AG08395 (cell line): ENCODE results near the gene KIFC1.
A peak's percentile ranks its signal among the peaks of the same experiment; 100 is the strongest.

Experiments used
- DNase-seq: peaks from one replicate; pipeline ENCODE4 v3.0.0; 2012; ENCODE audit warnings: mixed read lengths, low spot score

KIFC1 gene

DNA sequence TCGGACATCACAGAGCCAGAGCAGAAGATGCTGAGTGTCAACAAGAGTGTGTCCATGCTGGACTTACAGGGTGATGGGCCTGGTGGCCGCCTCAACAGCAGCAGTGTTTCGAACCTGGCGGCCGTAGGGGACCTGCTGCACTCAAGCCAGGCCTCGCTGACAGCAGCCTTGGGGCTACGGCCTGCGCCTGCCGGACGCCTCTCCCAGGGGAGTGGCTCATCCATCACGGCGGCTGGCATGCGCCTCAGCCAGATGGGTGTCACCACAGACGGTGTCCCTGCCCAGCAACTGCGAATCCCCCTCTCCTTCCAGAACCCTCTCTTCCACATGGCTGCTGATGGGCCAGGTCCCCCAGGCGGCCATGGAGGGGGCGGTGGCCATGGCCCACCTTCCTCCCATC is 51.4 kb downstream of the KIFC1 start:
- no peak for DNase-seq

DNA sequence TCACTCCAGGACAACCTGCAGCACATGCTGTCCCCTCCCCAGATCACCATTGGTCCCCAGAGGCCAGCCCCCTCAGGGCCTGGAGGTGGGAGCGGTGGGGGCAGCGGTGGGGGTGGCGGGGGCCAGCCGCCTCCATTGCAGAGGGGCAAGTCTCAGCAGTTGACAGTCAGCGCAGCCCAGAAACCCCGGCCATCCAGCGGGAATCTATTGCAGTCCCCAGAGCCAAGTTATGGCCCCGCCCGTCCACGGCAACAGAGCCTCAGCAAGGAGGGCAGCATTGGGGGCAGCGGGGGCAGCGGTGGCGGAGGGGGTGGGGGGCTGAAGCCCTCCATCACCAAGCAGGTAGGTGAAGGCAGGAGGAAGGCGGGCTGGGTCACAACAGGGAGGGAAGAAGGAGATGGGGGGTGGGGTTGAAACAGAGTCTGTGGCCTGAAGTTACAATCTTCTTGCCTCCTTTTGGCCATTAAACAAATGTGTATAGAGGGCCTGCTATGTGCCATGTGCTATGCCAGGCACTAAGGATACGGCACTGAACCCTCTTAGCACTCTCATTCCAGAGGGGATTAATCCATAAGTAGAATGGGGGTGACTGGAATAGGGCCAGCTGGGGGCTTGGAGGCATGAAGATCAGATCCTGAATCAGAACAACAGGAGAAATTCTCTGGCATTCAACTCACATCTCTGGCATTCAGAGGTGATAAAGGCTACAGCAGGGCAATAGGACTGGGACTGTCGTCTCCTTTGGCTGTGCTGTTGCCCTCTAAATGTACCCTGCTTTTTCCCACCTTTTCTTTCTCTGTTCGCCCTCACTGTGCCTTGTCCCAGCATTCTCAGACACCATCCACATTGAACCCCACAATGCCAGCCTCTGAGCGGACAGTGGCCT is 52.2 kb downstream of the KIFC1 start:
- no peak for DNase-seq

DNA sequence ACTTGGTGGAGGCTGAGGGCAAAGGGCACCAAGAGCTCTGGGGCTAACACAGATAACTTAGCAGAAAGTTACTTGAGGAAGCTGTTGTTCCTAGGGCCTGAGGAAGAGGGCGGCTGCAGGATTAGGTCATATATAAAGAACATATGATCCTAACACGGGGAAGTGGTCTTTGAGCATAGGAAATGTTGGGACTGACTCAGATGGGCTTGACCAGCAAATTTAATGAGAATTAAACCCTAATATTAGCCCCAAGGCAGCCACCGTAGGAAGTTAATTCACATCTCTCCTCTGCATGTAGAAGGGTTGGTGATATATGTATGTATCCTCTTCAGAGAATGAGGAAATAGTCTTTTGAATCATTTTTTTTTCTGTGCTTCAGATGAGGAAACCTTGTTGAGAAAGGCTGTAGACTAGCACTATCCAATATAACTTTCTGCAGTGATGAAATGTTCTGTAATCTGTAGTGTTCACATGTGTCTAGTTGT is 53.5 kb downstream of the KIFC1 start:
- DNase-seq, result no peak

DNA sequence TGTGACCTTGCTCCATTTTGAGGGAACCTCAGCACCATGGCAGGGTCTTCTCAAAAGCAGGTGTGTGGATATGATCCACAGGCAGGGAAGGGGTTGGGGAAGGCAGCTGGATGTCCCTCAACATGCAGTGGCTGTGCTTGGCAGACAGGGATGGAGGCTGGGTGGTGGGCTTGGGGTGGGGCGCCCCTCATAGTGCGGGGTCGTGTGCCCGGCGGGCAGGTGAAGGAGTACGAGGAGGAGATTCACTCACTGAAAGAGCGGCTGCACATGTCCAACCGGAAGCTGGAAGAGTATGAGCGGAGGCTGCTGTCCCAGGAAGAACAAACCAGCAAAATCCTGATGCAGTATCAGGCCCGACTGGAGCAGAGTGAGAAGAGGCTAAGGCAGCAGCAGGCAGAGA is 54.7 kb downstream of the KIFC1 start:
- DNase-seq, result no peak

DNA sequence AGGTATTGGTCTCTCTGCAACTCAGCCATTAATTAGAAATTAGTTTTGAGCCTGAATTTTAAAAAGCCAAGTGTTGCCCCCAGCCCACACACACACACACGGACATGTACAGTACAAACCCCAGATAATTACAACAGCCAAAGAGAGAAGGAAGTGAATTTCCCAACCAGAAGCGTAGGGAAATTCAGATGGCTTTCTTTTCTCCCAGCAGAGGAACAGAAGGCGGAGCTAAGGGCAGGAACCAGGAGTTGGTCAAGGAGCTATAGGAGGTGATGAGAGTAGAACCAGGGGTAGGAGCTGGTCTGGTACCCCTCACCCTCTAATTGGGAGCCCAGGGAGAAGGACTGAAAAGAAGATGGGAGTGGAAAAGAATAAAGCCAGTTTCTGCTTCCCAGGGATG is 58.8 kb downstream of the KIFC1 start:
- DNase-seq, result no peak

DNA sequence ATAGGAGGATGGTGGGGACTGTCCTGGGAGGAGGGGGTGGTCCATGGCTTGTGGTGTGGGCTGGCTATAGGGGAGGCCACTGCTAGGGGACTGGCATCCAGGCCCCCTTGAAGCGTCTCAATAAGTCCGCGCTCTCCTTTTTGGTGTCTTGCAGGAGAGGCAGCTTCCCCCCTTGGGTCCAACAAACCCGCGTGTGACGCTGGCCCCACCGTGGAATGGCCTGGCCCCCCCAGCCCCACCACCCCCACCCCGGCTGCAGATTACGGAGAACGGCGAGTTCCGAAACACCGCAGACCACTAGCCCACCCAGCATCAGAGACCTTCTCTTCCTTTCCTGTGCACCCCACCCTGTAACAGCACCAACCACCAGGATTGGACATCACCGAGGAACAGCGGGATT is 60.0 kb downstream of the KIFC1 start:
- DNase-seq, result no peak

DNA sequence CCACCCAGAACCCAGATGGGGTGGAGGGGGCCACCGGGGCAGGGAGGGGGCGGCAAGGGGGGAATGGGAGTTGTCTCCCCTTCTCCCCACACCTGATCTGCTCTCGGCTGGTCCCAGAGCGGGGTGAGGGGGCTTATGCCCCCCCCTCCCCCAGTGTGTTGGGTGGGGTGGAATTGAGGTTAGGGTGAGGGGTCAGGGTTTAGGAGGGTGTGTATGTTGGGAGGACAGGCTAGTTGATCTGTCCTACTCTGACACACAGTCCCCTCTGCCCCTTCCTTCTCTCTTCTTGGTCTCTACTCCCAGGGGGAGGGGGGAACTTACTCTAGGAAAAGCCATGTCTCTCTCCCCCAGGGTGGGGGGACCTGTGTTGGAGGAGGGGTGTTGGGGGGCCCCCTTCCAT is 60.9 kb downstream of the KIFC1 start:
- no peak for DNase-seq

DNA sequence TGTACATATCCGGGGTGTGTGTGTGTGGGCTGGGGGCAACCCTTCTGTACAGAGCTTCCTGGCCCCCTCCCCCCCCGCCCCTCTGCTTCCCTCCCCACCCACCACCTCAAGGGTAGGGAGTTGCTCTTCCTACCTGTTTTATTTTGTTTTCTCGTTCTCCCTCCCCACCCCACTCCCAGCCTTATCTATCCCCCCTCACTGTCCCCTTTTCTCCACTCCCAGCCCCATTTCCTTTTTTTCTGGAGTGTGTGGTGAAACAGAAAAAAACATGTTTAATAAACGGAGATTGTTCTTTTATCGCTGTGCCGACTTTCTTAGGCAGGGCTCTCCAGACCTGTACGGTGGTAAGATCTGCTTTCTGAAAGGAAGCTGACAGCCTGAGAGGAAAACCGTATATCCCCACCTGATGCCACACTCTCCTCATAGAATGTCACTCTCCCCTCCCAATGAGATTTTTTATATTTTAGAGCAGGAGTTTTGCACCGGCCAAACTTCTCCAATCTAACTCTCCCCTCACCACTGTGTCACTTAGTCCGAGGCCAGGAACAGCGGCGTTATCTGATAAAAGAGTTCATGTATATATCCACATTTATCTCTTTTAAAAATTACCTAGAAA is 61.9 kb downstream of the KIFC1 start:
- no peak for DNase-seq

DNA sequence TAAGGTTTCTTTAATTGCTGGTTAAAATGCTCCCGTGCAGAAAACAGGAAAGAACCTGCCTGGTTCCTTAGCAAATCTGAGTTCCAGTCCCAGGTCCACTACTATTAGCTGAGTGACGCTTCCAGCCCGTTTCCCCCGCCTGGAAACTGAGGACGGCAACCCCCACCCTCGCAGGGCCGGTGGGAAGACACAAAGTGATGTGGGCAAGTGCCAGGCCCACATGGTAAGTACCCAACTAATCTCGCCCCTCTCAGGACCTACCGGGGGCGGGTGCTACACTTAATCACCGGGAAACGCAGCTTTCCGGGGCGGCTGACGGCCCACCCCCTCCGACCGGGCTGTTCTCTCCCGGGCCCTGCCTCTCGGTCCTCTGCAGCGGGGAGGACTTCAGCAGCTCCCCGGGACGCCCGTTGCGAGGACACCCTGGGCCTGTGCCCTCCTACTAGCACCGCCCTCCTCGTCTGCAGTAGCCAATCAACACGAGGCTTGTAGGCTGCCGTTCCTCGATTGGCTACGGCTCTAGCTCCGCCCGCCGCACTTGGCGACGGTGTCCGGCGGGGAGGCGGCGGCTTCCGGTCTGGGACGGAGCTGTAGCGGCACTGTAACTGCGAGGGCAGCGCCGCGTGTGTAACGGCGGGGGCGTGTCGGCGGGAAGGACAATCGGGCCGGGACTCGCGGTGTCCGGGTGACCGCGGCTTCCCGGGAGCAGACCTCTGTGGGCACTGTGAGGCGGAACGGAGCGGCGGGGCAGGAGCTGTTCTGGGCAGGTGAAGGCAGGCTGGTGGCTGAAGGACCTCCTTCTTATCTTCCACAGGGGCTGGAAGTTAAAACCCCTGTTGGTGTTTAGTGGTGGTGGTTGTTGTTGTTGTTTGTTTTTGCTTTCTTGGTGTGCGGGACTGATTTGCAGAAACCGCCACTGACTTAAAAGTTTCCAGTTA is 62.7 kb downstream of the KIFC1 start, which contains the start of gene ZBTB9:
ZBTB9 (plus strand) TSS at position 568 of the 938 bp plus-strand sequence. CDS start 525 bp downstream, outside the sequence.
- peak; percentile 100 for DNase-seq

DNA sequence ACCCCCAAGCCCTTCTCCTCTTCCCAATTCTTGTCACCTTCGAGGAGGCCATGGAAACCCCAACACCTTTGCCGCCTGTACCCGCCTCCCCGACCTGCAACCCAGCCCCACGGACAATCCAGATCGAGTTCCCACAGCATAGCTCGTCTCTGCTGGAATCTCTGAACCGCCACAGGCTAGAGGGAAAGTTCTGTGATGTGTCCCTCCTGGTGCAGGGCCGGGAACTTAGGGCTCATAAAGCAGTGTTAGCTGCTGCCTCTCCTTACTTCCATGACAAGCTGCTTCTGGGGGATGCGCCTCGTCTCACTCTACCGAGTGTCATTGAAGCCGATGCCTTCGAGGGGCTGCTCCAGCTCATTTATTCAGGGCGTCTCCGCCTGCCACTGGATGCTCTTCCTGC is 63.4 kb downstream of the KIFC1 start:
- no peak for DNase-seq

DNA sequence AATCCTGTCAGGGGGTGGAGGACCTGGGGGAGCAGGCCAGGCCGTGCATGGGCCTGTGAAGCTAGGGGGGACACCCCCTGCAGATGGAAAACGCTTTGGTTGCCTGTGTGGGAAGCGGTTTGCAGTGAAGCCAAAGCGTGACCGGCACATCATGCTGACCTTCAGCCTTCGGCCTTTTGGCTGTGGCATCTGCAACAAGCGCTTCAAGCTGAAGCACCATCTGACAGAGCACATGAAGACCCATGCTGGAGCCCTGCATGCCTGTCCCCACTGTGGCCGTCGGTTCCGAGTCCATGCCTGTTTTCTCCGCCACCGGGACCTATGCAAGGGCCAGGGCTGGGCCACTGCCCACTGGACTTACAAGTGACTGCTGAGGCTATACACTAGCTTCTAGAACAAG is 64.5 kb downstream of the KIFC1 start:
- DNase-seq, result no peak

DNA sequence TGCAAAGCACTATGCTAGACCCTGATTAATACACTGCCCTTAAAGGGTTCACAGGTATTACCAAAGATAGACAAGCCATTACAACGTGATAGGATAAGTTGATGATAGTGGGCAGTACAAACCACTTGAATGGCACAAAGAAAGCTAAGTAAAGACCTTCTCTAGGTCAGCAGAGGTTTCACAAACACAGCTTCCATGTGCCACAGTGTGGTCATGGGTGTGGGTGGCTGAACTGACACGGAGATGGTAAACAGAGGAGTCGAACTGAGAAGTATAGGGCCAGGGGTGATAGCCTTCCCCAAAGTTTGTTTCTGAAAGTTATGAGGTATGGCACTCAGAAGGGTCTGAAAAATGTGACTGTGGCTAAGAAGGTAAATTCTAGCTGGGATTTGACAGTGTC is 67.1 kb downstream of the KIFC1 start:
- DNase-seq, result no peak

DNA sequence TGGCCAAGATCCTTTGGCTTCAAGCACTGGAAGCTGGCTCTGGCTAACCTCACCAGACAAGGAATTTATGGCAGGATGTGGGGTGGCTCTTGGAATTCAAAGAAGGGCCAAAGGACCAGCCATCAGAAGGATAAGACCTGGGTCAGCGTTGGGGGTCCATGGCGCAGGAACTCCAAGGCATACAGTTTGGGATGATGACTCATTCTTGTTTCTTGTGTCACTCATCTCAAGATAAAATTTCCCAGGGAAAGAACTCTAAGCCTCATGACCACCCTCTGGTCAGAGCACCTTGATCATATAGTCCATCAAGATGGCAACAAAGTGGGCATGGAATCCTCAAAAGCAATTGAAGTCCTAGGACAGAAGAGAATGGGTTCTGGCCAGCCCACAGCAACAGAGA is 67.6 kb downstream of the KIFC1 start:
- DNase-seq, result no peak
